Stimulated activated CD8-positive, alpha-beta memory T cell treated with anti-CD3 and anti-CD28 coated beads, Interleukin-7, amount 100 ng/mL, for 1 hour (primary cell): ENCODE data around the gene OR2T2.
"Not testable (repeated sequence)": the region's sequence is repeated elsewhere in the genome, so short reads cannot be mapped to it uniquely, and the experiment has no call there.

Source experiments
- DNase-seq, 2 donors: peaks; one replicate each; pipeline ENCODE4 v3.0.0-alpha.2; 2020; ENCODE audit warnings: low read depth in 2 of 2

OR2T2 gene

GRCh38 chr1:248450466-248451145 lies 5.2 kb downstream of the OR2T2 start:
- not testable (repeated sequence) for DNase-seq

GRCh38 chr1:248453619-248454018 lies 8.2 kb downstream of the OR2T2 start:
- not testable (repeated sequence) for DNase-seq

GRCh38 chr1:248455045-248455444 lies 9.6 kb downstream of the OR2T2 start:
- DNase-seq: not testable (repeated sequence)

- not testable (repeated sequence) for DNase-seq
These were observed 11.2 kb downstream of the OR2T2 start for GRCh38 chr1:248456635-248457034.

GRCh38 chr1:248459117-248459516 lies 13.7 kb downstream of the OR2T2 start:
- not testable (repeated sequence) for DNase-seq

- DNase-seq: no peak
These were observed 25.7 kb downstream of the OR2T2 start for GRCh38 chr1:248471154-248471553.

GRCh38 chr1:248472111-248472510 lies 26.7 kb downstream of the OR2T2 start:
- not testable (repeated sequence) for DNase-seq

- not testable (repeated sequence) for DNase-seq
These were observed 27.6 kb downstream of the OR2T2 start, which contains the start of gene OR2T3 for GRCh38 chr1:248473051-248473450. TSS of gene OR2T3 (plus strand) at chr1:248473351. CDS start at chr1:248473351, 0 bp downstream.

- not testable (repeated sequence) for DNase-seq
These were observed 30.2 kb downstream of the OR2T2 start for GRCh38 chr1:248475660-248476059.

GRCh38 chr1:248481686-248482579 lies 36.5 kb downstream of the OR2T2 start:
- DNase-seq: not testable (repeated sequence)

GRCh38 chr1:248488289-248488688 lies 42.9 kb downstream of the OR2T2 start, which contains the start of gene OR2T5:
TSS of gene OR2T5 (plus strand) at chr1:248488589. CDS start at chr1:248488589, 0 bp downstream.
- not testable (repeated sequence) for DNase-seq

- DNase-seq: not testable (repeated sequence)
These were observed 51.2 kb downstream of the OR2T2 start for GRCh38 chr1:248496661-248497060.

- not testable (repeated sequence) for DNase-seq
These were observed 55.0 kb downstream of the OR2T2 start for GRCh38 chr1:248500305-248501035.
